Measurements from ENCODE around the gene MRPS23. TPM values are rescaled to one million over a fixed set of nuclear protein-coding genes. Genes with fewer than 3 reads are reported as not detected.

Gene MRPS23
- total and polyA plus RNA-seq, 2 of the 13 experiments (the other 11 are each of a cell fraction or from before 2014, with no cell fraction given), result 63.2 to 181 TPM

- TF ChIP-seq ZNF687 (CRISPR knock-in tag; IDR thresholded peaks at IDR 0.05) (peak; percentile 39), MIER2 (CRISPR knock-in tag; IDR thresholded peaks at IDR 0.05) (no peak), MTF1 (CRISPR knock-in tag; IDR thresholded peaks at IDR 0.05) (no peak), ZNF136 (CRISPR knock-in tag; IDR thresholded peaks at IDR 0.05; ENCODE audit: low read depth) (no peak), ZNF138 (CRISPR knock-in tag; IDR thresholded peaks at IDR 0.05; ENCODE audit: low read depth) (no peak)
These were observed 3.9 kb upstream of the MRPS23 start (continued) for GRCh38 chr17:57853695-57854094.

GRCh38 chr17:57852955-57853328, 3.1 kb upstream of the MRPS23 start:
- no TSS peak for BruUV-seq (replicated peaks)
- DNase-seq (ENCODE audit: low spot score) (no peak), ATAC-seq (no peak), FAIRE-seq (no peak)
- intact Hi-C loops (cut with micrococcal nuclease; ENCODE audit: unreplicated experiment), result loop anchor here (5.0 kb wide), 1 partner anchor 39 kb away; no protein-coding TSS in a partner anchor
- peak overlapping the region; percentile 86 for H3K27ac ChIP-seq (ENCODE audit: extremely low read length, insufficient read depth, low read length)
- ChIA-PET CTCF (ENCODE audit: low intra/inter-chr PET ratio, low total read pairs) (no interaction called here), POLR2A (interaction anchor here (1.3 to 5.7 kb wide), 4 partner anchors 9 to 230 kb away, joined by 4 to 177 read pairs (median 38); partner anchors contain the start of genes DYNLL2 and SRSF1)
- H4K20me1 ChIP-seq (ENCODE audit: insufficient read depth, low read length), result no peaks in the 10 kb centered on the region
- H3K27me3 ChIP-seq (ENCODE audit: control insufficient read depth in 1 of 2, insufficient read depth in 2 of 2, low read length in 2 of 2), result no peaks in the 10 kb centered on the region; a peak in 1 of 5 replicates
- 31% methylated on average over 6 of the region's 6 CpGs for WGBS (ENCODE audit: low lambda C conversion rate)
- H3K79me2 ChIP-seq (ENCODE audit: insufficient read depth, low read length), result peaks cover 20% of the 10 kb centered on the region
- H3K4me1 ChIP-seq (ENCODE audit: insufficient read depth, low read length), result peaks cover 78% of the 10 kb centered on the region
- no peak overlapping the region for H2AFZ ChIP-seq (ENCODE audit: low read length)
- H3K4me3 ChIP-seq (replicated peaks in 1 of 3; ENCODE audit: insufficient read depth in 1 of 3, low read depth in 2 of 3, low read length in 3 of 3), result peak overlapping the region in 1 of 3 experiments; percentile 60; a peak in 1 of 6 replicates
- H3K9ac ChIP-seq (ENCODE audit: insufficient read depth, low read depth, low read length), result peak overlapping the region; percentile 68; the same call in 1 of the 2 replicates
- H3K4me2 ChIP-seq (ENCODE audit: low read depth, low read length), result peak overlapping the region; percentile 50
- in situ Hi-C loops (cut with HindIII; ENCODE audit: extremely low pct_ligation_motif_present, low pct_unique_long_range_greater_than_20kb), result loop anchor here (10.0 kb wide), 1 partner anchor 262 kb away; no protein-coding TSS in a partner anchor
- 0 out of 5 replicates have a peak, but pooled peaks cover 0 to 1% of the 10 kb centered on the region in 2 experiments for H3K36me3 ChIP-seq (replicated peaks in 1 of 2; ENCODE audit: control insufficient read depth in 1 of 2, insufficient read depth in 2 of 2, low read length in 2 of 2)
- no peaks in the 10 kb centered on the region for H3K9me3 ChIP-seq (ENCODE audit: low read length)
- TF ChIP-seq GABPB1 (CRISPR knock-in tag; IDR thresholded peaks at IDR 0.05) (no peak), NFE2 (CRISPR knock-in tag; IDR thresholded peaks at IDR 0.05) (peak; percentile 77; the same call in 1 of the 2 replicates), SIX1 (CRISPR knock-in tag; IDR thresholded peaks at IDR 0.05; ENCODE audit: borderline replicate concordance) (no peak), AHDC1 (CRISPR knock-in tag; IDR thresholded peaks at IDR 0.05; ENCODE audit: borderline replicate concordance) (no peak), IRF9 (CRISPR knock-in tag; IDR thresholded peaks at IDR 0.05; ENCODE audit: borderline replicate concordance) (no peak), ZNF431 (CRISPR knock-in tag; IDR thresholded peaks at IDR 0.05; ENCODE audit: borderline replicate concordance, low read depth) (no peak)

Data from HepG2 (cell line).